ENCODE measurements around the gene PKDREJ.
"Not testable (repeated sequence)": the region's sequence is repeated elsewhere in the genome, so short reads cannot be mapped to it uniquely, and the experiment has no call there.

Gene PKDREJ

GRCh38 chr22:46267431-46268279, 4.5 kb upstream of the PKDREJ start, which contains the start of gene TTC38:
TSS of gene TTC38 (plus strand) at chr22:46268008. CDS start at chr22:46268040, 32 bp downstream.
- DNase-seq (ENCODE audit: low spot score), result peak; percentile 98

- not testable (repeated sequence) for DNase-seq (ENCODE audit: low spot score)
These were observed 2.5 kb upstream of the PKDREJ start for GRCh38 chr22:46265627-46266026.

- DNase-seq (ENCODE audit: low spot score), result not testable (repeated sequence)
These were observed 1.4 kb upstream of the PKDREJ start for GRCh38 chr22:46264520-46264919.

- DNase-seq (ENCODE audit: low spot score), result no peak
These were observed 511 bp downstream of the PKDREJ start for GRCh38 chr22:46262449-46263215.

- no peak for DNase-seq (ENCODE audit: low spot score)
These were observed 3.1 kb downstream of the PKDREJ start for GRCh38 chr22:46260038-46260437.

- no peak for DNase-seq (ENCODE audit: low spot score)
These were observed 3.8 kb downstream of the PKDREJ start for GRCh38 chr22:46259374-46259773.

GRCh38 chr22:46256358-46256958, 6.7 kb downstream of the PKDREJ start:
- no peak for DNase-seq (ENCODE audit: low spot score)

GRCh38 chr22:46251816-46252380, 11.2 kb downstream of the PKDREJ start:
- DNase-seq (ENCODE audit: low spot score), result no peak

- DNase-seq (ENCODE audit: low spot score), result no peak
These were observed 11.9 kb downstream of the PKDREJ start for GRCh38 chr22:46251266-46251665.

- DNase-seq (ENCODE audit: low spot score), result no peak
These were observed 12.4 kb downstream of the PKDREJ start for GRCh38 chr22:46250783-46251125.

- DNase-seq (ENCODE audit: low spot score), result peak; percentile 97
These were observed 12.9 kb downstream of the PKDREJ start, which contains the start of gene CDPF1 for GRCh38 chr22:46250035-46250782. TSS of gene CDPF1 (minus strand) at chr22:46250293. CDS start at chr22:46248284, 2,009 bp downstream.

- no peak for DNase-seq (ENCODE audit: low spot score)
These were observed 15.6 kb downstream of the PKDREJ start for GRCh38 chr22:46247443-46247975.

GRCh38 chr22:46246178-46246577, 17.0 kb downstream of the PKDREJ start:
- no peak for DNase-seq (ENCODE audit: low spot score)

GRCh38 chr22:46245511-46245910, 17.6 kb downstream of the PKDREJ start:
- DNase-seq (ENCODE audit: low spot score), result no peak

GRCh38 chr22:46244771-46245170, 18.4 kb downstream of the PKDREJ start:
- no peak for DNase-seq (ENCODE audit: low spot score)

GRCh38 chr22:46242076-46242475, 21.1 kb downstream of the PKDREJ start:
- DNase-seq (ENCODE audit: low spot score), result no peak

- DNase-seq (ENCODE audit: low spot score), result no peak
These were observed 21.6 kb downstream of the PKDREJ start for GRCh38 chr22:46241396-46242007.

- no peak for DNase-seq (ENCODE audit: low spot score)
These were observed 22.2 kb downstream of the PKDREJ start for GRCh38 chr22:46240907-46241306.

- no peak for DNase-seq (ENCODE audit: low spot score)
These were observed 22.6 kb downstream of the PKDREJ start for GRCh38 chr22:46240506-46240905.

- DNase-seq (ENCODE audit: low spot score), result no peak
These were observed 23.1 kb downstream of the PKDREJ start for GRCh38 chr22:46240073-46240472.

Data from AG08395 (cell line).